ENCODE measurements around the gene KCNK3. TPM values are rescaled to one million over a fixed set of nuclear protein-coding genes. Genes with fewer than 3 reads are reported as not detected.
"Not testable (repeated sequence)": the region's sequence is repeated elsewhere in the genome, so short reads cannot be mapped to it uniquely, and the experiment has no call there.

KCNK3 gene
- polyA plus RNA-seq, 1 donor from 2014 or later, result 12.9 TPM

- Histone ChIP-seq H3K27ac (ENCODE audit: low read length) (no peak overlapping the region), H3K79me2 (replicated peaks; ENCODE audit: insufficient read depth, low read length) (peaks cover 6% of the 10 kb centered on the region), H3F3A (ENCODE audit: insufficient read depth, low read length, poor library complexity, severe bottlenecking) (no peaks in the 10 kb centered on the region), H3K9me3 (ENCODE audit: low read length) (no peaks in the 10 kb centered on the region), H3K27me3 (ENCODE audit: insufficient read depth, low read depth, low read length) (no peaks in the 10 kb centered on the region), H3K4me2 (ENCODE audit: low read length) (no peak overlapping the region), H3K9ac (ENCODE audit: low read length) (no peak overlapping the region), H2AFZ (ENCODE audit: low read depth, low read length) (no peak overlapping the region), H3K36me3 (ENCODE audit: insufficient read depth, low read length) (no peaks in the 10 kb centered on the region), H3K4me3 (ENCODE audit: low read length) (no peak overlapping the region), H3K9me2 (ENCODE audit: insufficient read depth, low read length) (no peaks in the 10 kb centered on the region), H4K20me1 (ENCODE audit: insufficient read depth) (no peaks in the 10 kb centered on the region)
- TF ChIP-seq TAF1 (IDR thresholded peaks at IDR 0.05; ENCODE audit: low read depth) (no peak), EP300 (conservative IDR thresholded peaks at IDR 0.05; ENCODE audit: poor library complexity, severe bottlenecking) (no peak), MXI1 (conservative IDR thresholded peaks at IDR 0.05; ENCODE audit: poor library complexity, severe bottlenecking) (no peak), EZH2 (IDR thresholded peaks at IDR 0.05; ENCODE audit: borderline replicate concordance, insufficient read depth, low read length, poor library complexity, severe bottlenecking) (no peak), CTCF (IDR thresholded peaks at IDR 0.05; ENCODE audit: poor library complexity, severe bottlenecking) (no peak), POLR2AphosphoS5 (IDR thresholded peaks at IDR 0.05) (no peak), REST (IDR thresholded peaks at IDR 0.05; ENCODE audit: borderline replicate concordance) (no peak), SMC3 (conservative IDR thresholded peaks at IDR 0.05; ENCODE audit: poor library complexity) (no peak), RAD21 (conservative IDR thresholded peaks at IDR 0.05) (no peak)
Measured at GRCh38 chr2:26759845-26760244, 67.3 kb downstream of the KCNK3 start.

GRCh38 chr2:26760991-26761390 lies 68.5 kb downstream of the KCNK3 start:
- peaks cover 12% of the 10 kb centered on the region for H3K79me2 ChIP-seq (replicated peaks; ENCODE audit: insufficient read depth, low read length)
- not testable (repeated sequence) for H4K20me1 ChIP-seq (ENCODE audit: insufficient read depth); H3F3A ChIP-seq (ENCODE audit: insufficient read depth, low read length, poor library complexity, severe bottlenecking); H3K36me3 ChIP-seq (ENCODE audit: insufficient read depth, low read length); H3K9me2 ChIP-seq (ENCODE audit: insufficient read depth, low read length); H3K4me2 ChIP-seq (ENCODE audit: low read length); H3K27ac ChIP-seq (ENCODE audit: low read length); H3K9ac ChIP-seq (ENCODE audit: low read length); H3K27me3 ChIP-seq (ENCODE audit: insufficient read depth, low read depth, low read length); H3K9me3 ChIP-seq (ENCODE audit: low read length); H2AFZ ChIP-seq (ENCODE audit: low read depth, low read length); H3K4me3 ChIP-seq (ENCODE audit: low read length)

- H3F3A ChIP-seq (ENCODE audit: insufficient read depth, low read length, poor library complexity, severe bottlenecking), result no peaks in the 10 kb centered on the region
- H3K79me2 ChIP-seq (replicated peaks; ENCODE audit: insufficient read depth, low read length), result peaks cover 12% of the 10 kb centered on the region
- H3K9me2 ChIP-seq (ENCODE audit: insufficient read depth, low read length), result no peaks in the 10 kb centered on the region
- no peak overlapping the region for H3K27ac ChIP-seq (ENCODE audit: low read length)
- H3K36me3 ChIP-seq (ENCODE audit: insufficient read depth, low read length), result no peaks in the 10 kb centered on the region
- no peaks in the 10 kb centered on the region for H4K20me1 ChIP-seq (ENCODE audit: insufficient read depth)
- no peak overlapping the region for H3K9ac ChIP-seq (ENCODE audit: low read length)
- H3K4me3 ChIP-seq (ENCODE audit: low read length), result no peak overlapping the region
- H3K9me3 ChIP-seq (ENCODE audit: low read length), result no peaks in the 10 kb centered on the region
- H3K4me2 ChIP-seq (ENCODE audit: low read length), result no peak overlapping the region
- no peaks in the 10 kb centered on the region for H3K27me3 ChIP-seq (ENCODE audit: insufficient read depth, low read depth, low read length)
- TF ChIP-seq EP300 (conservative IDR thresholded peaks at IDR 0.05; ENCODE audit: poor library complexity, severe bottlenecking) (no peak), POLR2AphosphoS5 (IDR thresholded peaks at IDR 0.05) (no peak), MXI1 (conservative IDR thresholded peaks at IDR 0.05; ENCODE audit: poor library complexity, severe bottlenecking) (no peak), EZH2 (IDR thresholded peaks at IDR 0.05; ENCODE audit: borderline replicate concordance, insufficient read depth, low read length, poor library complexity, severe bottlenecking) (no peak), CTCF (IDR thresholded peaks at IDR 0.05; ENCODE audit: poor library complexity, severe bottlenecking) (no peak), RAD21 (conservative IDR thresholded peaks at IDR 0.05) (no peak), SMC3 (conservative IDR thresholded peaks at IDR 0.05; ENCODE audit: poor library complexity) (no peak), REST (IDR thresholded peaks at IDR 0.05; ENCODE audit: borderline replicate concordance) (no peak), TAF1 (IDR thresholded peaks at IDR 0.05; ENCODE audit: low read depth) (no peak)
- H2AFZ ChIP-seq (ENCODE audit: low read depth, low read length), result no peak overlapping the region
Measured at GRCh38 chr2:26763019-26763418, 70.5 kb downstream of the KCNK3 start.
